Epithelial cell of proximal tubule (primary cell): Measurements from ENCODE around the gene COL6A2. TPM values are rescaled to one million over a fixed set of nuclear protein-coding genes. Genes with fewer than 3 reads are reported as not detected.
"Not testable (repeated sequence)": the region's sequence is repeated elsewhere in the genome, so short reads cannot be mapped to it uniquely, and the experiment has no call there.

ENCODE experiments used
- DNase-seq: peaks from one replicate; pipeline ENCODE4 v3.0.0-alpha.2; 2011; ENCODE audit warnings: low read depth
- H3K4me3 ChIP-seq: 2 replicates; pipeline ENCODE4 v1.5.1; 2011; ENCODE audit warnings: low read depth, mild to moderate bottlenecking, low read length
- total RNA-seq: library from RNA; depleted of rRNA; stranded (reverse); fragments of >200 nt; gene quantifications from 2 replicates; pipeline ENCODE4 v1.2.3, GENCODE V29; 2015
- TF ChIP-seq, protein P1 (sequence below): conservative IDR thresholded peaks from 2 replicates; pipeline ENCODE4 v1.5.1; 2012; ENCODE audit warnings: low read depth, mild to moderate bottlenecking, low read length

The COL6A2 gene
- total RNA-seq, 1 donor from 2014 or later: 138 TPM

DNA sequence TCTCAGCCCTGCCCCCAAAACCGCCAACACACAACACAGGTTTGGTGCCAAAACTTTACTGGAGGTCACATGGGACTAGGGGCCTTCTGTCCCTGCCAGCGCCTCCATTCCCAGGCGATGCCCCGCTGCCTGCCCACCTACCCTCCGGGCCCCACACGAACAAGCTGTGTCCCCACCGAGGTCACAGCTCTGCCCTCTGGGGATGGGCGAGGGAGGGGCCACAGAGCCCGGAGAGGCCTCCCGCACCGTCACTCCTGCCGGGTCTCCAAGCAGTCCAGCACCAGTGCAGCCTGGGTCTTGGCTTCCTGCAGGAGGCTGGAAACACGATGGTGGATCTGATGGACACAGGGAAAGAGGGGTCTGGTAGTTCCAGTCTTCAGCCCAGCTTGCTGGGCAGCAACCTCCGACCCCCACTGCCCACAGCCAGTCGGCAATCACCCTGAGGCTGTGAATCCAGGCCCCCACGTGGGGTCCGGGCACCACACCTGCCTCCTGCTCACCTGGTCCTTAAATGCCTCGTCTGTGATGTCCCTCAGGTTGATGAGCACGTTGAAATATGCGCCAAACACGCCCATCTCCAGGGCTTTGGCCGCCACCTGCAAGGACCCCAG, 38.9 kb downstream of the COL6A2 start:
- no peak for DNase-seq
- TF ChIP-seq, protein P1, sequence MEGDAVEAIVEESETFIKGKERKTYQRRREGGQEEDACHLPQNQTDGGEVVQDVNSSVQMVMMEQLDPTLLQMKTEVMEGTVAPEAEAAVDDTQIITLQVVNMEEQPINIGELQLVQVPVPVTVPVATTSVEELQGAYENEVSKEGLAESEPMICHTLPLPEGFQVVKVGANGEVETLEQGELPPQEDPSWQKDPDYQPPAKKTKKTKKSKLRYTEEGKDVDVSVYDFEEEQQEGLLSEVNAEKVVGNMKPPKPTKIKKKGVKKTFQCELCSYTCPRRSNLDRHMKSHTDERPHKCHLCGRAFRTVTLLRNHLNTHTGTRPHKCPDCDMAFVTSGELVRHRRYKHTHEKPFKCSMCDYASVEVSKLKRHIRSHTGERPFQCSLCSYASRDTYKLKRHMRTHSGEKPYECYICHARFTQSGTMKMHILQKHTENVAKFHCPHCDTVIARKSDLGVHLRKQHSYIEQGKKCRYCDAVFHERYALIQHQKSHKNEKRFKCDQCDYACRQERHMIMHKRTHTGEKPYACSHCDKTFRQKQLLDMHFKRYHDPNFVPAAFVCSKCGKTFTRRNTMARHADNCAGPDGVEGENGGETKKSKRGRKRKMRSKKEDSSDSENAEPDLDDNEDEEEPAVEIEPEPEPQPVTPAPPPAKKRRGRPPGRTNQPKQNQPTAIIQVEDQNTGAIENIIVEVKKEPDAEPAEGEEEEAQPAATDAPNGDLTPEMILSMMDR: no peak
- no peak overlapping the region for H3K4me3 ChIP-seq

DNA sequence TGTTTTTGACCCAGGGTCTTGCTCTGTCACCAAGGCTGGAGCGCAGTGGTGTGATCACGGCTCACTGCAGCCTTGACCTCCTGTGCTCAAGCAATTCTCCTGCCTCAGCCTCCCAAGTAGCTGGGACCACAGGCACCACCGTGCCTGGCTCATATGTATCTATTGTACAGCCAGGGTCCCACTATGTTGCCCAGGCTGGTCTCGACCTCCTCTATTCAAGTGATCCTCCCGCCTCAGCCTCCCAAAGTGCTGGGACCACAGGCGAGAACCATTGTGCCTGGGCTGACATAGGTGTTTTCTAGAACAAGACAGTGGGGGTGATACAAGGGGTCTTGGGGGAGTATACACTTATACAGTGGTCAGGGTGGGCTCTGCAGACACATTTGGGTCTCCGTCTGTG, 40.0 kb downstream of the COL6A2 start:
- DNase-seq: no peak
- TF ChIP-seq, protein P1: no peak
- no peak overlapping the region for H3K4me3 ChIP-seq

DNA sequence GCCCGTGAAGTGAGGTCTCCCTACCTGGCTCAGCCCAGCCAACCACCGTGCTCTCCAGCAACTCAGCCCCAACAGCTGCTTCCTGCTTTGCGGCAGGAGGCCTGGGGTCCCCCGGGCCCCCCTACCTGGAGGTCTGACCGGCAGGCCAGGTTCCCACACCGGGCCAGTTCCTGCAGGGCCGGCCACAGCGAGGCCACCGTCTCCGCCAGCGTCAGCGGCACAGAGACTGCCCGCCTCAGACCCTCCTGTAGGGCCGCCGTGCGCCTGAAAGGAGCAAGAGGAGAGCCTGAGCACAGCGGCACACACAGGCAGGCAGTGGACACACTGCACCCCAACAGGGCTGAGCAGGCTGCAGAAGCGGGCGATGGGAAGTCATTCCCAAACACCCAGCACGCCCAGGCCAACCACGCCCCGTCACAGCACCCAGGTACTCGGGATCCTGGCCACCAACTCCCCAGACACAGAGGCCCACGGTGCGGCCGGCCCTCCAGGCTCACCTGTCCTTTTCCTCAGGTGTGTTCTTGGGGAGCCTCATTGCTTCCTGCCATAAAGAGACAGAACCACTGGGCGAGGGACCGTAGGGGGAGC, 40.6 kb downstream of the COL6A2 start:
- no peak overlapping the region for H3K4me3 ChIP-seq
- TF ChIP-seq, protein P1: no peak
- DNase-seq: no peak

DNA sequence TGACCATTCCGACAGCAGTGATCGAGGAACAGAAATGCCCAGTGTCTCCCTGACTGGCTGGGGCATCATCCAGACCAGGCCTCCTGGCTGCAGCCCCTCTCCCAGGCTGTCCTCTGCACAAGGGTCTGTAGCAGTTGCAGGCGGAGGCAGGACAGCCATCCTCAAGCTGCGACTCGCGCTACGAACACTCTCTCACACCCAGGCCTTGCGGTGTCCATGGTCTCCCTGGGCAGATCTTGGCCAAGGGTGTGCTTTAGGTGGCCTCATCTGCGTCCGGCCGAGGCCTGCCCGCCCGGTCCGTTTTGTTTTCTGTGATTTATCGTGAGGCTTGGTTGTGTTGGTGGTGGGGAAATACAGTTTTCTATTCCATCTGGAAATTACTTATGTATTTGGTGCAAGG, 41.8 kb downstream of the COL6A2 start:
- no peak overlapping the region for H3K4me3 ChIP-seq
- DNase-seq: no peak
- TF ChIP-seq, protein P1: no peak

DNA sequence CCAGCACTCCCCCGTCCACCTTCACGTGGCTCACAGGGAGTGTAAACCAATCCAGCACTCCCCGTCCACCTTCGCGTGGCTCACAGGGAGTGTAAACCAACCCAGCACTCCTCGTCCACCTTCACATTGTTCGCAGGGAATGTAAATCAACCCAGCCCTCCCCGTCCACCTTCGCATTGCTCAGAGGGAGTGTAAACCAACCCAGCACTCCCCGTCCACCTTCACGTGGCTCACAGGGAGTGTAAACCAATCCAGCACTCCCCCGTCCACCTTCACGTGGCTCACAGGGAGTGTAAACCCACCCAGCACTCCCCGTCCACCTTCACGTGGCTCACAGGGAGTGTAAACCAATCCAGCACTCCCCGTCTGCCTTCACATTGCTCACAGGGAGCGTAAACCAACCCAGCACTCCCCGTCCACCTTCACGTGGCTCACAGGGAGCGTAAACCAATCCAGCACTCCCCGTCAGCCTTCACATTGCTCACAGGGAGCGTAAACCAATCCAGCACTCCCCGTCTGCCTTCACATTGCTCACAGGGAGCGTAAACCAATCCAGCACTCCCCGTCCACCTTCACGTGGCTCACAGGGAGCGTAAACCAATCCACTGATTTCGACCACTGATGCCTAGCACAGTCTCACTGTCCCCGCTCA, 42.6 kb downstream of the COL6A2 start:
- H3K4me3 ChIP-seq, DNase-seq: not testable (repeated sequence)

DNA sequence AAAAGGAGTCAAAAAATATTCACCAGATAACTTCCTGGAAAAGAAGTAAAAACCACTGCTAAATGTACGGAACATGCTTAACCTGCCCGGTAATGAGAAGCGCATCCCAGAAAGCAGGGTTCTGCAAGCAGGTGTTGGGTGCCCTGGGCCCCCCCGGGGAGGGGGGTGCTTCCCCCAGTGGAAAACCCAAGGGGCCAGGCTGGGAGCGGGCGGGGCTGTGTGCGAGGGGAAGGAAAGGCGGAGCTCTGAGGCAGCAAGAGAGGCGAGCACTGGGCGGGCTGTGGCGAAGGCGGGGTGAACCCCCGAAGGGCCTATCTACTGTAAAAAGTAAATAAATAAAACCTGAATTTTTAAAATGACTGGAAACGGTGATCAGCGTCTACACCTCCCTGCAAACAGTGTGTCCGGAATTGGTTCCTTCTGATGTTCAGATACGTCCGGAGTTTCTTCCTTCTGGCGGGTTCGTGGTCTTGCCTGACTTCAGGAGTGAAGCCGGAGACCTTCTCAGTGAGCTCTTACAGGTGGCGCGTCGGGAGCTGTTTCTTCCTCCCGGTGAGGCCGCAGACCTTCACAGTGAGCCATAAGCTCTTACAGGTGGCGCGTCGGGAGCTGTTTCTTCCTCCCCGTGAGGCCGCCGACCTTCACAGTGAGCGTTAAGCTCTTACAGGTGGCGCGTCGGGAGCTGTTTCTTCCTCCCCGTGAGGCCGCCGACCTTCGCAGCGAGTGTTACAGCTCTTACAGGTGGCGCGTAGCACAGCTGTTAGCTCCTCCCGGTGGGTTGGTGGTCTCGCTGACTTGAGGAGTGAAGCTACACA, 44.1 kb downstream of the COL6A2 start:
- TF ChIP-seq, protein P1: no peak
- DNase-seq: no peak
- H3K4me3 ChIP-seq: no peak overlapping the region
